Measurements from ENCODE around the gene DGKG. TPM values are rescaled to one million over a fixed set of nuclear protein-coding genes. Genes with fewer than 3 reads are reported as not detected.

Gene DGKG
- polyA plus RNA-seq, 2 of the 4 experiments (the other 2 are of a cell fraction), result 11.5 to 13.3 TPM

DNA sequence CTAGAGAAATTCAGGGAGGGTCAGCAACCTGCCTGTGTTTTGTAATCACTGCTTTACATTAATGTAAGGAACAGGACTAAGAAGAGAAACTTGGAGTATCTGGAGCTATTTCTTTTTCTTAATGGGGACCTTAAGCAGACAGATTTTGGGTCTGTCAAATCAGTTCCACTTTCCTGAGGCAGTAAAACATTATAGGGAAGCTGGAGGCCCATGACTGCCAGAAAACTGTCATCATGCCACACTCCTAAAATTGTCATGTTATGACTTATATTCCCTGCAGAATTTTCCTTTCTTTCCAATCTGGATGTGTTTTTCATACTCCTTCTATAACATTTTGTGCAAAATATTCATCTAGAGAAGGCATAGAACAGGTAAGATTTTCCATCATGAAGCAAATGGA, 28.8 kb downstream of the DGKG start:
- Histone ChIP-seq H3K27ac (no peak overlapping the region), H3K4me2 (no peak overlapping the region), H3K4me1 (no peaks in the 10 kb centered on the region), H3K9me3 (no peaks in the 10 kb centered on the region), H3K4me3 (no peak overlapping the region)
- DNase-seq (ENCODE audit: low read depth in 1 of 2, low spot score in 1 of 2) (no peak), ATAC-seq (no peak), FAIRE-seq (no peak)
- ChIA-PET CTCF (no interaction called here), POLR2A (no interaction called here)
- TF ChIP-seq RARB (CRISPR knock-in tag; IDR thresholded peaks at IDR 0.05) (no peak), SREBF2 (IDR thresholded peaks at IDR 0.05) (no peak), JUN (IDR thresholded peaks at IDR 0.05) (no peak), PHF8 (IDR thresholded peaks at IDR 0.05; ENCODE audit: borderline replicate concordance, low read depth) (no peak), NPAS2 (CRISPR knock-in tag; IDR thresholded peaks at IDR 0.05; ENCODE audit: borderline replicate concordance) (no peak), NR3C1 (IDR thresholded peaks at IDR 0.05) (no peak), RNF2 (IDR thresholded peaks at IDR 0.05; ENCODE audit: borderline replicate concordance, low read depth) (no peak)

DNA sequence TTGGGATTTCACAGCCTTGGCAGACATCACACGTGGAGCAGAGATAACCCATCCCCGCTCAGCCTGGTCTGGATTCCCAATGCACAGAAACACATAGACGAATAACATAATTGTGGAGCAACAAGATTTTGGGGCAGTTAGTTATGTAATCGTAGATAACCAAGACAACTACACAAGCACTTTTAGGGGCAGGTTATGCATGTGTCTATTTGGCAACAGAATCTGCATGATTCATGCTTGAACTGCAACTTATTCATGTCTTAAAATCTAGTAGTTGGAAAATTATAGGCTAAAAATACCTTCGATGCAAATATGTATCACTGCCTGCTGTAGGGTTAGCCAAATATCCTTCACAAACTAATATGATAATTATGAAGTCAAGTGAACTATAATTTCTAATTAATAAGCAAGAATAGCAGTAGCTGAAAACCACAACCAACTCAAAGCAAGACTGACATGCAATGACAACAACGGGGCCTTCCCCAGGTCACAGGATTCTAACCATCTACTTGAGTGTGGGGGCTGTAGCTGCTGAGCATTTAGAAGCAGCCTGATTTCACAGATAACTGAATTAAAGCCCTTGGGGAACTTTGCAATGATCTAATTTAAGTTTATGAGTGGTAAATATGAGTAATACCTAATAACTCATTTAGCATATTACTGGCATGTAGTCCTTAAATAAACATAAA, 31.1 kb downstream of the DGKG start:
- no peak for DNase-seq (ENCODE audit: low read depth in 1 of 2, low spot score in 1 of 2)
- Histone ChIP-seq H3K9me3 (no peaks in the 10 kb centered on the region), H3K4me2 (no peak overlapping the region), H3K4me1 (no peaks in the 10 kb centered on the region), H3K27ac (no peak overlapping the region), H3K4me3 (no peak overlapping the region)
- TF ChIP-seq, protein P1, sequence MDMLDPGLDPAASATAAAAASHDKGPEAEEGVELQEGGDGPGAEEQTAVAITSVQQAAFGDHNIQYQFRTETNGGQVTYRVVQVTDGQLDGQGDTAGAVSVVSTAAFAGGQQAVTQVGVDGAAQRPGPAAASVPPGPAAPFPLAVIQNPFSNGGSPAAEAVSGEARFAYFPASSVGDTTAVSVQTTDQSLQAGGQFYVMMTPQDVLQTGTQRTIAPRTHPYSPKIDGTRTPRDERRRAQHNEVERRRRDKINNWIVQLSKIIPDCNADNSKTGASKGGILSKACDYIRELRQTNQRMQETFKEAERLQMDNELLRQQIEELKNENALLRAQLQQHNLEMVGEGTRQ (IDR thresholded peaks at IDR 0.05), result no peak
- no peak for TF ChIP-seq HOXB5 (CRISPR knock-in tag; IDR thresholded peaks at IDR 0.05)
- TF ChIP-seq, protein P2, sequence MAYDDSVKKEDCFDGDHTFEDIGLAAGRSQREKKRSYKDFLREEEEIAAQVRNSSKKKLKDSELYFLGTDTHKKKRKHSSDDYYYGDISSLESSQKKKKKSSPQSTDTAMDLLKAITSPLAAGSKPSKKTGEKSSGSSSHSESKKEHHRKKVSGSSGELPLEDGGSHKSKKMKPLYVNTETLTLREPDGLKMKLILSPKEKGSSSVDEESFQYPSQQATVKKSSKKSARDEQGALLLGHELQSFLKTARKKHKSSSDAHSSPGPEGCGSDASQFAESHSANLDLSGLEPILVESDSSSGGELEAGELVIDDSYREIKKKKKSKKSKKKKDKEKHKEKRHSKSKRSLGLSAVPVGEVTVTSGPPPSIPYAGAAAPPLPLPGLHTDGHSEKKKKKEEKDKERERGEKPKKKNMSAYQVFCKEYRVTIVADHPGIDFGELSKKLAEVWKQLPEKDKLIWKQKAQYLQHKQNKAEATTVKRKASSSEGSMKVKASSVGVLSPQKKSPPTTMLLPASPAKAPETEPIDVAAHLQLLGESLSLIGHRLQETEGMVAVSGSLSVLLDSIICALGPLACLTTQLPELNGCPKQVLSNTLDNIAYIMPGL (CRISPR knock-in tag; IDR thresholded peaks at IDR 0.05; ENCODE audit: borderline replicate concordance), result no peak
- TF ChIP-seq, protein P3, sequence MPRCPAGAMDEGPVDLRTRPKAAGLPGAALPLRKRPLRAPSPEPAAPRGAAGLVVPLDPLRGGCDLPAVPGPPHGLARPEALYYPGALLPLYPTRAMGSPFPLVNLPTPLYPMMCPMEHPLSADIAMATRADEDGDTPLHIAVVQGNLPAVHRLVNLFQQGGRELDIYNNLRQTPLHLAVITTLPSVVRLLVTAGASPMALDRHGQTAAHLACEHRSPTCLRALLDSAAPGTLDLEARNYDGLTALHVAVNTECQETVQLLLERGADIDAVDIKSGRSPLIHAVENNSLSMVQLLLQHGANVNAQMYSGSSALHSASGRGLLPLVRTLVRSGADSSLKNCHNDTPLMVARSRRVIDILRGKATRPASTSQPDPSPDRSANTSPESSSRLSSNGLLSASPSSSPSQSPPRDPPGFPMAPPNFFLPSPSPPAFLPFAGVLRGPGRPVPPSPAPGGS (IDR thresholded peaks at IDR 0.05), result no peak
- TF ChIP-seq, protein P4, sequence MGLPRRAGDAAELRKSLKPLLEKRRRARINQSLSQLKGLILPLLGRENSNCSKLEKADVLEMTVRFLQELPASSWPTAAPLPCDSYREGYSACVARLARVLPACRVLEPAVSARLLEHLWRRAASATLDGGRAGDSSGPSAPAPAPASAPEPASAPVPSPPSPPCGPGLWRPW (IDR thresholded peaks at IDR 0.05), result no peak
- no peak for TF ChIP-seq ZSCAN20 (CRISPR knock-in tag; IDR thresholded peaks at IDR 0.05)
- no peak for TF ChIP-seq BHLHE40 (IDR thresholded peaks at IDR 0.05; ENCODE audit: low read depth, low read length)
- no peak for TF ChIP-seq JUNB (IDR thresholded peaks at IDR 0.05)
- ChIA-PET CTCF (no interaction called here), POLR2A (no interaction called here)
- FAIRE-seq, result no peak
- ATAC-seq, result no peak
- whole genome bisulfite sequencing (ENCODE audit: missing lambda C conversion rate), result 24% methylated on average over 6 of the region's 6 CpGs

DNA sequence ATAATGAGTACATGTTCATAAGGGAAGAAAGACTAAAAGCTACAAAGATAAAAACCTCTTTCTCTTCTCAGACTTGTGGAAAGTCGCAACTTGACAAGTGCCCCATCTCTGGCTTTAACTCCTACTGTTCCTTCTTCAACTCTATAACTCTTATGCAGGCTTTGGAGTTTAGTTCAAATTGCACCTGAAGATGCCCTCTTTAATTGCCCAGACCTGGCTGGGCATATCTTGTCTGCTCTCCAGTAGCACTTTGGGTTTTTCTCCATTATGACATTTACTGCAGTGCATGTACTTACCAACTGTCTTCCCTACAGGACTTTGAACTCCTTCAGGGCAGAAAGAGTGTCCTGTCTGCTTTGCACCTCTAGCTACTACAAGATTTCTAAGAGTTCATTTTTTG, 32.4 kb downstream of the DGKG start:
- DNase-seq (ENCODE audit: low read depth in 1 of 2, low spot score in 1 of 2), result no peak
- no peaks in the 10 kb centered on the region for H3K4me1 ChIP-seq
- H3K9me3 ChIP-seq, result no peaks in the 10 kb centered on the region
- CTCF ChIA-PET, result no interaction called here
- FAIRE-seq, result no peak
- POLR2A ChIA-PET, result no interaction called here
- H3K4me2 ChIP-seq, result no peak overlapping the region
- no peak overlapping the region for H3K27ac ChIP-seq
- no peak for ATAC-seq
- no peak overlapping the region for H3K4me3 ChIP-seq
- TF ChIP-seq, protein P1 (IDR thresholded peaks at IDR 0.05), result no peak
- TF ChIP-seq, protein P5, sequence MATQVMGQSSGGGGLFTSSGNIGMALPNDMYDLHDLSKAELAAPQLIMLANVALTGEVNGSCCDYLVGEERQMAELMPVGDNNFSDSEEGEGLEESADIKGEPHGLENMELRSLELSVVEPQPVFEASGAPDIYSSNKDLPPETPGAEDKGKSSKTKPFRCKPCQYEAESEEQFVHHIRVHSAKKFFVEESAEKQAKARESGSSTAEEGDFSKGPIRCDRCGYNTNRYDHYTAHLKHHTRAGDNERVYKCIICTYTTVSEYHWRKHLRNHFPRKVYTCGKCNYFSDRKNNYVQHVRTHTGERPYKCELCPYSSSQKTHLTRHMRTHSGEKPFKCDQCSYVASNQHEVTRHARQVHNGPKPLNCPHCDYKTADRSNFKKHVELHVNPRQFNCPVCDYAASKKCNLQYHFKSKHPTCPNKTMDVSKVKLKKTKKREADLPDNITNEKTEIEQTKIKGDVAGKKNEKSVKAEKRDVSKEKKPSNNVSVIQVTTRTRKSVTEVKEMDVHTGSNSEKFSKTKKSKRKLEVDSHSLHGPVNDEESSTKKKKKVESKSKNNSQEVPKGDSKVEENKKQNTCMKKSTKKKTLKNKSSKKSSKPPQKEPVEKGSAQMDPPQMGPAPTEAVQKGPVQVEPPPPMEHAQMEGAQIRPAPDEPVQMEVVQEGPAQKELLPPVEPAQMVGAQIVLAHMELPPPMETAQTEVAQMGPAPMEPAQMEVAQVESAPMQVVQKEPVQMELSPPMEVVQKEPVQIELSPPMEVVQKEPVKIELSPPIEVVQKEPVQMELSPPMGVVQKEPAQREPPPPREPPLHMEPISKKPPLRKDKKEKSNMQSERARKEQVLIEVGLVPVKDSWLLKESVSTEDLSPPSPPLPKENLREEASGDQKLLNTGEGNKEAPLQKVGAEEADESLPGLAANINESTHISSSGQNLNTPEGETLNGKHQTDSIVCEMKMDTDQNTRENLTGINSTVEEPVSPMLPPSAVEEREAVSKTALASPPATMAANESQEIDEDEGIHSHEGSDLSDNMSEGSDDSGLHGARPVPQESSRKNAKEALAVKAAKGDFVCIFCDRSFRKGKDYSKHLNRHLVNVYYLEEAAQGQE (IDR thresholded peaks at IDR 0.05), result no peak
- no peak for TF ChIP-seq EHMT2 (IDR thresholded peaks at IDR 0.05; ENCODE audit: low read depth)
- no peak for TF ChIP-seq FOXS1 (CRISPR knock-in tag; IDR thresholded peaks at IDR 0.05)
- no peak for TF ChIP-seq JUN (IDR thresholded peaks at IDR 0.05)
- no peak for TF ChIP-seq POLR2A (IDR thresholded peaks at IDR 0.05; ENCODE audit: low read length)
- TF ChIP-seq NPAS2 (CRISPR knock-in tag; IDR thresholded peaks at IDR 0.05; ENCODE audit: borderline replicate concordance), result no peak
- TF ChIP-seq JUNB (IDR thresholded peaks at IDR 0.05), result no peak
- no peak for TF ChIP-seq ZC3H11A (IDR thresholded peaks at IDR 0.05)
- 48% methylated on average over 1 of the region's 1 CpG for WGBS (ENCODE audit: missing lambda C conversion rate)

All from A549 (cell line).